GM19397 (cell line): Measurements from ENCODE around the gene MIDN.
A peak's percentile ranks its signal among the peaks of the same experiment; 100 is the strongest.

Experiments
- ATAC-seq: cut with Tn5 transposase; IDR thresholded peaks from one replicate; pipeline ENCODE4 v1.9.1; 2021; ENCODE audit warnings: mild to moderate bottlenecking, moderate library complexity; ENCODE audit not compliant: unreplicated experiment

Gene MIDN

DNA sequence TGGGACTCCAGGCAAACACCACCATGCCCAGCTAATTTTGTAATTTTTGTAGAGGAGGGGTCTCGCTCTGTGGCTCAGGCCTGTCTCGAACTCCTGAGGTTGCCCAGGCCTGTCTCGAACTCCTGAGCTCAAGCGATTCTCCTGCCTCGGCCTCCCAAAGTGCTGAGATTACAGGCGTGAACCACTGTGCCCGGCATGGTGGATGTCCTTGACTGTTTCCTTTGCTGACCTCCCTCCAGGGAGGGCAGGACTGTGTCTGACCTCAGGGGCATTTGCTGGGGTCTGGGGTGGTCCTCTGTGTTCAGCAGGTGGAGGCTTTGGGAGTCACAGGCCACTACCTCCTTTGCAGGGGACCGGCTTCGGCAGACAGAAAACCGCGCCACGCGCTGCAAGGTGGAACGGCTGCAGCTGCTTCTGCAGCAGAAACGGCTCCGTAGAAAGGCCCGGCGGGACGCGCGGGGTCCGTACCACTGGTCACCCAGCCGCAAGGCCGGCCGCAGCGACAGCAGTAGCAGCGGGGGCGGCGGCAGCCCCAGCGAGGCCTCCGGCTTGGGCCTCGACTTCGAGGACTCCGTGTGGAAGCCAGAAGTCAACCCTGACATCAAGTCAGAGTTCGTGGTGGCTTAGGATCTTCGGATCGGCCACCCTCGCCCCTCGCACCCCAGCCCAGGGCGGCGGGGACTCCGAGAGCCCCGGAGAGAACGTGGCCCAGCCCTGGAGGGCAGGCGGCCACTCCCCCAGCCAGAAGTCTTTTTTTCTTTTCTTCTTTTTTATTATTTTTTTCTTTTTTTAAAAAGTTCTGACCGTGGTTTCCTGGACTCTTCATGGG is 8.5 kb downstream of the MIDN start:
- no peak for ATAC-seq

DNA sequence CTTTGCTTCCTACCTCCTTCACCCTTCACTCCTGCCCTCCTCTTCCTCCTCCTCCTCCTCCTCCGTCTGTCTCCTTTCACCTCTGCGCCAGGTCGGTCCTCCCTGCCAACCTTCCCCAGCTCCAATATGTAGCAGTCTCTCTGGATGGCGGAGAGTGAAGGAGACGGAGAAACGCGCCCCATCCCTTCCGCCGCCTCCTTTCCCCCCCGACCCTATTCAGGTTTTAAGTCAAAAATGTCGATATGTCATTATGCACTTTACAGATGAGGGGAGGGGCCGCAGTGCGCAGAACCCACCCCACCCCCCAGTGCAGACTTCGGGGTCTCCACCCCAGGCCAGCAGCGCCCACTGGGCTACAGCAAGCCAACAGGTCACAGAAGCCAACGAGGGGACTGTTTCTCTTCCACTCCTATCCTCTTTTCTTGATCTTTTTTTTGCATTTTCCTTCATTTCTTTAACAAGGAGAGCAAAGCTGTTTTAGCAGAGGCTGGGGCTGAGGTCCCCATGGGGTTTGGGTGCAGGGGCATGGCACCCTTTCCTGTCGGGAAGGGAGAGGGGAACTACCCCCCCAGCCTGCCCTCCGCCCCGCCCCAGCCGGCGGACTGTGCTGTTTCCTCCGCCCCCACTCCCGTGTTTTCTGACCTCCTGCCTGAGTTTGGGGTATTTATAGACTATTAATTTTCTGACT is 9.2 kb downstream of the MIDN start:
- no peak for ATAC-seq

DNA sequence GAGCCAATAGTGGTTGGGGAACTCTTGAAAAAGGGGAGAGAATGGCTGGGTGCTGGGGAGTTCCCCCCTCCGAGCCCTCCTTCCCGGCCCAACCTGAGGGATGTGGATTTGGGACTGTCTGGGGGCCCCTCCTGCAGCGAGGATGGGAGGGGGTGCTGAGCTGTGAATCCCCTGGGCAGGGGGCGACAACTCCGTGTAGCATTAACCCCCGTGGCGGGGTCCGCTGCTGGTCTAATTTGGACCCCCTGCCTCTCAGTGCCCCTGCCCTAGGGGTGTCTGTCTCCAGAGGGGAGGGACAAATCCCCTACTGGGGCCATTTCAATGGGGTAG is 9.7 kb downstream of the MIDN start:
- ATAC-seq: no peak

DNA sequence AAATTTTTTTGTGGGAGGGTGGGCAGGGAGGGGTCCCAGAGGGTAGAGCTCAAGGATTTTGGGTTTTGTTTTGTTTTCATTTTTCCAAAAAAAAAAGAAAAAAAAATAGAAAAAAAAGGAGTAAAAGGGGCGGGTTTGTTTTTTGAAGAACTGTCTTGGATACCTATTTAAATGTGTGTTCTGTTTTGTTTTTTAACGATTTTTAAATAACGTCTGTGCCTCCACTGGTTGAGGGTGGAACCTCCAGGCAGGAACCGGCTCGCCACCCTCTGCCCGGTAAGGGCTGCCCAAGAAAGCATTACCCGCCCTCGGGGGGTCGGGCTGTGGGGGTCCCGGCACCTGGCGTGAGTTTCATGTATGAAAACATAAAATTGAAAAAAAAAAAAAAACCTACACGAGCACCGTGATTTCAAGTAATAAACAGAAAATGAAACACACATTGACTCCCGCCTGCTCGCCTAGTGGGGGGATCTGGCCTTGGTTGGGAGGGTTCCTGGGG is 10.4 kb downstream of the MIDN start:
- no peak for ATAC-seq

DNA sequence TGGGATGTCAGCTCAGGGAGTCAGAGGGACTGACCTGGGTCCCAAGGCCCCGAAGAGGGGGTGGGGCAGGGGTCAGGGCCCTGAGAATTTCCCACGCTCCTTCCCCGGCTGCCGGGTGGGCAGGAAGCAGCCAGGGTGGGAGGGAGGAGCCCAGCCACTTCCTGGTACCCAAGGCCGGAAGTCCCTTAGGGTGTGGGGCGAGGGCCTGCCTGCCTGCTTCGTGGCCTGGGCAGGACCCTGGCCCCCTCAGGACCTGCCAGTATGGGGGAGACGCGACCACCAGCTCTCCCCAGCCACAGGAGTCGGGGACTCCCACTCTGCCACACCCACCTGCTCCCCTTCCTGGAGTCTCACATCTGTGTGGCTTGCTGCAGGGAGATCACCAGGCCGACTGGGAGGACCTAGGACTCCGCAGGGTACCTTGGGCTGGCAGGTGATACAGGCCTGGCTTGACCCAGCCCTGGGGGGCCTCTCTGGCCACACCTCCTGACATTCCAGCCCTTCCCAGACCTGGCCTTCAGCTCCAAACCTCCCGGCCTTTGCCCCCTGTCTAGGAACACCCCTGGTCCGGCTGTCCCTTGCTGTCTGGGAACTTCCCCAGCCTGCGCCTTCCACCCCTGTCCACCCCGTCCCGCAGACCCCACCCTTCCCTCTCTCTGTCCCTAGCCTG is 11.0 kb downstream of the MIDN start:
- no peak for ATAC-seq

- ATAC-seq: peak; percentile 3
Measured at GRCh38 chr19:1259876-1260748, 11.7 kb downstream of the MIDN start.

DNA sequence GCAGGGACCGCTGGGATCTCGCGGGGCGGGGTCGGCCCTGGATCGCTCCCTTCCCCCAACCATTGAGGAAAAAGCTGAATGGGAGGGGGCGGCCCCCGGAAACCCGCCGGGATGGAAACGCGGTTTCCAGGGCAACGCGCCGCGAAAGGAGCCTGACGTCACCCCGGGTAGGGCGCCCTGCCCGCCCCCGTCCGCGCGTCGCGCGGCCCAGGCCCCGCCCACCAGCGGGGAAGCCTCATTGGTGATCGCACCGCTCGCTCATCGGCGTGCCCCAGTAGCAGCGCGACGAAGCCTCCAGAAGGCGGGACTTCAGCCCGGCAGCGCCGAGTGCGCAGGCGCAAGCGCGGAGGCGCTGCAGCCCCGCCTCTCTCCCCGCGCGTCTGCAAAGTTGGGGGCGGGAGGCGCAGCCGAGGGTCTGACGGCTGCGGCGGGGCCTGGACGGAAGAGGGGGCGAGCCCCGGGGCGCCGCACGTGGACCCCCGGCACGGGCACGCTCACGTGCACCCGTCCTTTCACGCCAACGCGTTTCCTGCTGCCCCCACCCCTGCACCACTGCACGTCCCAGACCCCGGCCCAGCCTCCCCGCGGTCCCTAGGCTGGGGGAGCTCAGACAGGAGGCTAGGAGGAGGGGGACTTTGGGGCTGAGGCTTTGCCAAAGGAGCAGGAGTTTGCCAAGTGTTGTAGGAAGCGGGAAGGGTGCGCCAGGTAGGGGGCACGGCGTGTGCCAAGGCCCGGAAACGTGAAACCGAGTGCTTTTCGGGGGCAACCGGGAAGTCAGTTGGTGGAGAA is 12.6 kb downstream of the MIDN start:
- ATAC-seq: peak; percentile 67

DNA sequence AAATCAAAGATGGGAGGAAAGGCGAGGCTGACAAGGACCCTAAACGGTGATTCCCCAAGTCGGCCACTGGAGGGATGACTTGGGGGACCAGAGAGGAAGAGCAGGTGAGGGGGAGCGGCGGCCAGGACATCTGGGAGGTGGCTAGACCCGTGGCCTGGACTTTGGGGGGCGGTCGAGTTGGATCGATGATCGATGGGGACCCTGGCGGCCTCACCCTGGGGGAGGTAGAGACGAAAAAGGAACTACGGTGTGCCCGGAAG is 13.1 kb downstream of the MIDN start:
- no peak for ATAC-seq

- no peak for ATAC-seq
Measured at GRCh38 chr19:1261798-1262622, 13.6 kb downstream of the MIDN start.

DNA sequence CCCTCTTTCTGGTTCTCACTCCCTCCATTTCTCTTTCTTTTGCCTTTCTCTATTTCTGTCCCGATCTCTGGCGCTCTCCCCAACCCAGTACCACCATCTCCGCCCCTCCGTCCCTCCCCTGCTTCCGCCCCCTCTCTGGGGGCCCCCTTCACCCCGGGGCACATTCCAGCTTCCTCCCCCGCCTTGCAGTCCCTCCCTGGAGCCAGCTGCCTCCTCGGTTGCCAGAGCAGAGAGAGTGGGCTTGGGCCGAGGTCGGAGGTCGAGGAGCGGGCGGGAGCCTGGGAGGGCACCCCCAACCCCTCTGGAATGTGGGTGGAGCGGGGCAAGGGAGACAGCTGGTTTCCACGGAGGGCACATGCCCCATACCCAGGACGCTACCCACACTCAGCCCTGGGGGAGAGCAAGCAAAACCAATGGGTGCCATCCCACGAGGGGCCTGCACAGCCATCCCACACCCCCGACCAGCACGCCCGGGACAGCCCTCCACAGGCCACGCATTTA is 14.3 kb downstream of the MIDN start:
- no peak for ATAC-seq

DNA sequence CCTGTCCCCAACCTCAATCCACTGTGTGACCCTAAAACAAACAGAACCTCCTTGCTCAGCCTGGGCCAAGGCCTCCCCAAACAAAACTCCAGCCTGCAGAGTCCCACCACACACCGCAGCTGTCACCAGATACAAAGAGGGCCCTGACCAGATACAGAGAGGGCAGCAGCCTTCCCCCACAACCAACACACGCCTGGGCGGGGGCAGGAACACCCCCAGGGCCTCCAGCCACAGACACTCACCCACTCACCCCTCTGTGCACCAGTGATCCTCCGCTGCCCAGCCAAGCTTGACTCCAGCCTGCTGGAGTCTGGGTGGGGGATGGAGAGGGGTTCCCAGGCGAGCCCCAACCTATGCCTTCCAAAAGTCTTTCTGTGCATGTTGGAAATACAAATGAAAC is 14.8 kb downstream of the MIDN start:
- ATAC-seq: no peak

DNA sequence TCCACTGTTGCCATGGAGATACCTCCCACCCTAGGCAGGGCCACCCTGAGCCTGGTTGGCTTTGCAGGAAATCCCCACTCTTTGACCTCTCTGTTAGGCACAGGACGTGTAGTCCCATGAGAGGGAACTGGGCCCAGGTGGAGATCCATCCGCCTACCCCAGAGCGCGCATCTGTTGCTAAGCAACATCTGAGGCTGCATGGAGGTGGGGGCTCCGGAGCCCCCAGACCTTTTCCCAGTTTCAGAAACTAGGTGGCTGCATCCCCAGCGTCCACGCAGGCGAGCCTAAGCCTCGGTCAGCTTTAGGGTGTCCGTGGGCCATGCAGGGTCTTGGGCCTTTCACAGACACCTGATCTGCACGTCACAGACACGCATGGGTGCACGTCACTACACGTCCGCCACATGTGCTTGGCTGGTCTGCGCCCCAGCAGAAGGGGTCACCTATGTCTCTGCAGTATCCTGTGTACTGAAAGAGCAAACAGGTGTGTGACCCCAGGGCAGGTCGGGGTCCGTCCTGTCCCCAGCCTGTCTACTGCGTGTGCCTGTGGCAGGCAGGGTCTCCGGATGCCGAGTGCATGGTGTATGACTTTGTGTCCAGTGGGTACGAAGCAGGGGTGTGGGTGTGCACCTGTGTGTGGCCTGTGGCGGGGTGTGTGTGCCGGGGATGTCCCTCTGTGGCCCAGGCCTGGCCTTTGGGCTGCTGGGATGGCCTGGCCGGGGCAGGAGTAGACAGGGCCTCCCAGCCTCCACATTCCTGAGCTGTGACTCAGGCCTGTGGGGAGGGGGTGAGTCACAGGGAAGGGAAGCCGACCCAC is 16.6 kb downstream of the MIDN start:
- ATAC-seq: no peak

GRCh38 chr19:1265615-1266128 is 17.3 kb downstream of the MIDN start:
- ATAC-seq: no peak

- ATAC-seq: peak; percentile 33
Measured at GRCh38 chr19:1266129-1266915, 17.9 kb downstream of the MIDN start.

- ATAC-seq: peak; percentile 17
Measured at GRCh38 chr19:1266916-1267476, 18.6 kb downstream of the MIDN start.

DNA sequence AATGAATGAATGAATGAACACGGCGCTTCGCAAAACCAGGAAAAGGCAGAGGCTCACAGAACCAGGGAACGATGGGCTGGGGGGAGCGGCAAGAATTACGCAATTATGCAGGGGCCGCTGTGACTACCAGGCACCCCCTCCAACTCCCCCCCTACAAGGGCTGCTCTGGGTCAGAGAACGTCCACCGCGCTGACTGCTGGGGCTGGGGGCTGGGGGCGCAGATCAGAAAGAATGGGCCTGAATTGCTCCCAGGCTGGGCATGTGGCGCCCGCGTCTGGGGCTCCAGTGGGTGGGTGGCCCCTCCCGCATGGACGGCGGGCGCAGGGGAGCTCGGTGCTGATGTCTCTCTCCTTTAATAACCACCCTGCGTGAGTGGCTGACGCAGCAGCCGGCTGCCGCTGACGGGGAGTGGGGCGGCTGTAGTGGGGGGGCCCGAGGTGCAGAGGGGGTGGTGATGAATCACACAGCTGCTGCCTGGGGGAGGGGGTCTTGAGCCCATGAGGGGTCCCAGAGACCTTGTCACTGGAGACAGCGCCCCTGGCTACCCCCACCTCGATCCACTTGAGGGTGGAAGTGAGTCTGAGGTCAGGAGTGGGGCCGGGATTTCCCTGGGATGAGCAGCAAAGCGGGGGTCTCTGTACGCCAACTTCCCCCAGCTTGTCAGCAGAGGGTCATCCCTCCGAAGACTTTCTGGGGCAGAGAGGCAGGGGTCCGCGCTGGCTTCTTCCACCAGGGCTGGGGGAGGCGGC is 19.3 kb downstream of the MIDN start:
- no peak for ATAC-seq
